ENCODE results near the gene MOG.

Gene MOG

DNA sequence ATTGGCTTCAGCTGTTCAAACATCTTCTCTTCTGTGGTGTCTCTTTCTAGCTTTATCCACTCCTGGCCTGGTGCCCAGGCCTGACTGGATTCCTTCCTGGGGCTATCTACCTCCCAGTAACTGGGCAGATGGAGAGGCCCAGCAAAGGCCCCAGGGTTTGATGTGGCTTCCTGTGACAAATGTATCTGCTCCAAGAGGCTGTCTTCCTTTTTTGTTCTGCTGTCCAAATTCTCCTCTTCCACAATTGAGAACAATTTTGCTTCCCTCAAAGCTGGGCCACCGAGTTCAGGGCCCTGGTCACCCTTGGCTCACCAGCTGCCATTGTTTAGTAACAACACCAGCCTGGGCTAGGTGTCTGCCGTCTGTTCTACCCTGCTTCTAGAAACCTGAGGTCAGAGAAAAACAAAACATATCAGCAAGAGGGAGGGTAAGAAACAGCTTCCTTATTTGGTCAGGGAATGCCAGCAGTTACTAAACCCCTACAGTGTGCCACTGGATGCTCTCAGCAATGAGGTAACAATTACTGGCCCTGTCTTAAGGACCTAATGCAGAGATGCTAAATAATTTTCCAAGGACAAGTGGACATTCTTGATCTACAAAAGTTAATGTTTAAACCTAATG, 20.2 kb downstream of the MOG start:
- no peak for DNase-seq

DNA sequence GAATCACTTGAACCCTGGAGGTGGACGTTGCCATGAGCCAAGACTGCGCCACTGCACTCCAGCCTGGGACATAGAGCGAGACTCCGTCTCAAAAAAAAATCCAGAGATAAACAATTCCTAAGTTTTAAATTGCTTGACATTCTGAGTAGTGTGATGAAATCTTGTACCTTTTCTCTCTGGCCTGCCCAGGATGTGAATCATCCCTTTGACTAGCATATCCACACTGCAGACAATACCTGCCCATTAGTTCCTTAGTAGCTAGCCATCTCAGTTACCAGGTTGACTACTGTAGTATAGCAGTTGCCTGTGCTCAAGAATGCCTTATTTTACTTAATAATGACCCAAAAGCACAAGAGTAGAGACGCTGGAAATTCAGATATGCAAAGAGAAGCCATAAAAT, 21.2 kb downstream of the MOG start:
- DNase-seq: no peak

DNA sequence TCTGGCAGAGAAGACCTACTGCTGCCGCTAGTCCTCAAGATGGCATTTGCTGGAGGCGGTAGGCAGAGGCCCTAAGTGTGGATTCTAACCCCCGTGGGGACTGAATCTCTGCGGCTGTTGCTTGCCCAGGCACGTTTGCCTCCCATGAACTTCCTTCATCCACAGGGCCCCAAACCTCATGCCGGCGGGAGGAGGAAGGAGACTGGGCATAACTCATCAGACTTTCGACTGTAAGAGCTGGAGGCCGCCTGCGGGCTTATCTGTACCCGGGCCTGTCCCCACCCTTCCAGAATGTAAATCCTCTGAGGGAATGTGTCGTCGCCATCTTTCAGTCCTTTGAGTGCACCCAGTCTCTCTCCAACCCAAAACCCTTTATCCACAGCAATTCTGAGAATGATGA, 23.1 kb downstream of the MOG start:
- no peak for DNase-seq

DNA sequence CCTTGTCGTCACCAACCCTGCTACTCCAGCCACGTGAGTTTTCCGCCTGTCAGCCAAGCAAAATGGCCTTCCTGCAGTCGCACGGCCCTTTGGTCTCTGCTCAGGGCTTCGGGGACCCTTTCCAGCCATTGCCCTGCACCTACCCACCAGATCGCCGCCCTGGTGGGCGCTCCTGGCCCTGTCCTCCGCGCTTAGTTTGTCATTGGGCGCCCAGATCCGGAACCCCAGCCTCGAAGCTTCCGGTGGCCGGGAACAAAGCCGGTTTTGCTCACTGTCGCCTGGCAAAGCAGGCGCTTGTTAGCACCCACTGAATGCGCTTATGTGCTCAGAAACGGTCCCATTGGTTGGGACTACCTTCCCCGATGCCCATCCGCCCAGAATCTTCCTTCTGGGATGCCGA, 23.5 kb downstream of the MOG start:
- DNase-seq: no peak

DNA sequence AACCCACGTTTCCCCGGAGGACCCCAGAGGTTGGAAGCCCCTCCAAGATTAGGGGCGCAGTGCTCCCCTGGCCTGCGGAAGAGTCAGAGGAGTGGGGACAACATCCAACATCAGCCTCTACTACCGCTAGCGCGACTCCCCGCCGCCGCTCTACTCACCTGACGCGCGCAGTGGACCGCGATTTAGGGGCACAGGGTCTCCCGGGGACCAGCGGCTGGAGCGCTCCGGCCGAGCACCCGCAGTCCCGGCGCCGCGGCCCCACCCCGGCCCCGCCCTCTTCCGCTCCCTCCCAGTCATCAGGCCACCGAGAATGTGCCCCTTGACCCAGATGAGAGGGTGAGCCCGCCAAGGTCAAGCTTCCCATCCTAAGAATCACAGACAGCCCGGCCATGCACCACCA, 24.0 kb downstream of the MOG start, which contains the start of gene ZFP57:
TSS of gene ZFP57 (minus strand) at position 249 of the 400 bp plus-strand sequence. CDS start 4,149 bp downstream, outside the sequence.
- no peak for DNase-seq

DNA sequence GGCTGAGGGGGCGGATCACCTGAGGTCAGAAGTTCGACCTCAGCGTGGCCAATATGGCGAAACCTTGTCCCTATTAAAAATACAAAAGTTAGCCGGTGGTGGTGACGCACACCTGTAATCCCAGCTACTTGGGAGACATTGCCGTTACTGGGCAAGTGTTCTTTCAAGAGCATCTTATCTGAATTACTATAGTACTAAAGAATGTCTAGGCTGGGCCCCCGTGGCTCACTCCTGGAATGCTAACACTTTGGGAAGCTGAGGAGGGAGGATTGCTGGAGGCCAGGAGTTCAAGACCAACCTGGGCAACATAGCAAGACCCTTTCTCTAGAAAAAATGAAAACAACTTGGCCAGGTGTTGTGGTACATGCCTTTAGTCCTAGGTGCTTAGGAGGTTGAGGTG, 24.9 kb downstream of the MOG start:
- DNase-seq: no peak

DNA sequence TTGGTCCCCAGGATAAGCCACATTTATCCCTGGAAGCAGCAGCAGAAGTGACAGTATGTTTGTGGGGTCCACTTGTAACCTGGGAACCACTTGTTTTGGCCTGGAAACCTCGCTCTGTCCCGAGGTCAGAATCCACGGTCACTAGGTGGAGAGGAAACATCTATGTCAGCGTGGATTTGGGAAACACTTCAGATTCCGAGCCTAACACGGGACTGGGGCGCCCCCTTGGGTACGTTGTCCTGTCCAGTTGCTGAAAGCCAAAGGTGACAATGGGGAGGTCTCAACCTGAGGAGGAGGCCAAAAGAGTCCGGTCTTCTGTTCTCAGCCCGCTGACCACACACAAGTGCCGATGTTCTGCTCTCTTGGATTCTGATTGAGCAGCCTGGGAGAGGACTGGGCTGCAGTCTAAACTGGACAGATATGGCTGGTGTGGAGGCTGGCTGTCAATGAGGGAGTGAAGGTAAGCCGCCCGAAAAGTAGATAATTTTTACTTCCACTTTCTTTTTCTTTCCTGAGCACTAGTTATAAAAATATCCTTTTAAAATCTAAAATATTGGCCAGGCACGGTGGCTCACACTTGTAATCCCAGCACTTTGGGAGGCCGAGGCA, 28.9 kb downstream of the MOG start:
- no peak for DNase-seq

DNA sequence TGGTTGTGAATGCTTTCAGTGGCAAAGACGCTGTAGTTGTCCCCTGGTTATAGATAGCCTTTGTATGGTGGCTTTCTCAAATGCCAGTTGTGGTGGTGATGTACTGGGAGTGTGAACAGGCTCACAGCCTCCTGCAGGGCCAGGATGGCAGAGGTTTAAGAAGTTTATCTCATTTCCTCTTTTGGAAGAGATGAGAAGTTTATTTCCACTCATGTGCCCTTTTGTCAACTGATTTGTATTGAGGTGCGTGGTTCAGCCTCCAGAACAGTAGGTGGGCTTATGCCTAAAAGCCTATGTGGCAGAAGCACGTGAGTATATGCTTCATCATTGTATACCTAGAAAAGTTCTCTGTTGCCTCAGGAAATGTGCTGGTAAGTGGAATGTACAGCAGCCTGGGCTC, 37.7 kb downstream of the MOG start:
- DNase-seq: no peak

DNA sequence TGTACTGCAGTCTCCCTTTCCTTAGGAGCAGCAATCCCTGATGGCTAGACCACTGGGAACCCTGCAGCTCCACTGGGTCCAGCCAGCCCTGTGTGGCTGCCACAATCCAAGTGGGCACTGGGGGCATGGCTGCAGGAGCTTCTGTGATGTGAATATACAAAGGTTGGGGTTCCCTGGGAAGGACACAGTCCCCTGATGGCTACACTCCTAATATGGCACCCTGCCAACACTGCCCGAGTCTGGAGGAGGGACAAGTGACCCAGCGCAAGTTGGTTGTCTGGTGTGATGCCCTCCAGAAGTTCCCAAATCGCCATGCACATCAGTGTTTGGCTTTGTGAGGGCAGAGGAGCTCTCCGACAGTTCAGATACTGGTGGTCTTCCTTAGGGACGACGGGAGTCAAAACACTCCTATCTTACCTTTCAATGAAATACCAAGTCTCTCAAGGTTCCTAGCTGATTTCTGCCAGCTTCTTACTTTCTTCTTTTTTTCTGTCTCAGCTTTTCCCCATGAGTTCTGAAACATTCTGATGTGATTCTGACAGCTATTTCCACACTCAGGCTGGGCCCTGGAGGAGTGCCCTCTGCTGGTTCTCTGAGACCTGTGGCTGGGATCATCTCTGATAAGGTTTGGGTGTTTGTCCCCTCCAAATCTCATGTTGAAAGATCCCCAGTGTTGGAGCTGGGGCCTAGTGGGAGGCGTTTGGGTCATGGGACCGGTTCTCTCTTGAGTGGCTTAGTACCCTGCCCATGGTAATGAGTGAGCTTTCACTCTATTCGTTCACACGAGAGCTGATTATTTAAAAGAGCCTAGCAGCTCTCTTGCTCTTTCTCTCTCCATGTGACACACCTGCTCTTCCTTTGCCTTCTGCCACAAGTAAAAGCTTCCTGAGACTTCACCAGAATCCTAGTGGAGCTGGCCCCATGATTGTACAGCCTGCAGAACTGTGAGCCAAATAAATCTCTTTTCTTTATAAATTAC, 39.5 kb downstream of the MOG start:
- no peak for DNase-seq

DNA sequence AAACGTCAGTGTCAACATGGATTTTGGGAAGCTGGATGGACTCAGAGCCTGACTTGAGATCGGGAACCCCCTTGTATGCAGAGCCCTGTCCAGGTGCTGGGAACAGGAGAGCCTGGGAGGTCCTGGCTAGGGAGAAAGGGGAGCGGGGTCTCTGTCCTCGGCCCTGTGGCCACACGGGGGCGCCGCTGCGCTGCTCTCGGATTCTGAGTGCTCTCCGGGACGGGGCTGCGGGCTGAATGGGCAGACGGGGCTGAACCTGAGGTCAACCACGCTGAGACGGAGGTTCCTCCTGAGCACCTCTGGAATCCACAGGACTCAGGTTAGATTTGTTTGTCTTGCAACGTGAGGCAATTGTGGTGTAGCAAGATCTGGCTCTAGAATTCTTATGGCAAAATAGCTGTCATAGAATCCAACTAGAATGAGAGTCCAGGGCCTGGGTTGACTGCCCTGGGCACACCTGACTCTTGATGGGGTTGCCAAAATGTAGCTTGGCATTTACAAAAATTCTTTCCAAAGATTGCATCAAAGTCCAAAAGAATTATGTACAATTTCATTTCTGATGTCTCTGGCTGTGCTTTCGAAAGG, 45.7 kb downstream of the MOG start:
- DNase-seq: no peak

DNA sequence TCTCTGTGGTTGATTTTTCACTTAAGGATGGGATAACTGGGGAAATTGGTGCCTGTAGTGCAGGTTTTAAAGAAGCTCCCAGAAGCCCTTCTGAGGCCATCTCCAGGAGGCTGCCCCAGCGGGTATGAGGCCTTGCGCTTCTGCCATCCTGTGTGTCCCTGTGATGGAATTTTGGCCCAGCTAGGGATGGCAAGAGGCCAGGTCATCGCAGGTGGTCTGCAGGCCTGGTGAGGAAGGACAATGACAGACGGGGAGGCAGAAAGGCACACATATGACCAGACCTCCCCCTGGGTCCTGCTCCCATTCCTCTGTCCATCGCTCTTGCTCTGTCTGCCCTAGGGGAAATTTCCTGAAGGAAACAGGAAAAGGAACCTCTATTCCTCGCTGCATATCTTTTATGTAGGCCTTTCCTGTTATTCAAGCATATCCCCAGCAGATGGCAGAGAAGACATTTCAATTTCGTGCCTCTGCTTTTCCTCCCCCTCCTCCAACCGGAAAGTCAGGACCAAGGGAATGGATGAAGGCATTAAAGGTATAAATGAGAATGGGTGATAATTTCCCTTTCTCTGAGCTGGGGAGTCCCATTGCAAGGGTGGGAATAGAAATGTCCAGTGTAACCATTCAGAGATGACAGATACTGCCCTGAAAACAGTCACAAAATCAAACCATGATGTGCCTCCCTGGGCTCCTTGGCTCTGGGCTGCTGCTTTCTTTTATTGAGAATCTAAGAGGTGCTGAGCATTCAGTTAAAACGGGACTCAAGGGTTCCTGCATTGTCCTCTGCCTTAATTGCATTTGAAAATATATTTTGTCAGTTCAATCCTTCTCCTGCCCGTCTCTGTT, 48.7 kb downstream of the MOG start:
- DNase-seq: peak; percentile 44

DNA sequence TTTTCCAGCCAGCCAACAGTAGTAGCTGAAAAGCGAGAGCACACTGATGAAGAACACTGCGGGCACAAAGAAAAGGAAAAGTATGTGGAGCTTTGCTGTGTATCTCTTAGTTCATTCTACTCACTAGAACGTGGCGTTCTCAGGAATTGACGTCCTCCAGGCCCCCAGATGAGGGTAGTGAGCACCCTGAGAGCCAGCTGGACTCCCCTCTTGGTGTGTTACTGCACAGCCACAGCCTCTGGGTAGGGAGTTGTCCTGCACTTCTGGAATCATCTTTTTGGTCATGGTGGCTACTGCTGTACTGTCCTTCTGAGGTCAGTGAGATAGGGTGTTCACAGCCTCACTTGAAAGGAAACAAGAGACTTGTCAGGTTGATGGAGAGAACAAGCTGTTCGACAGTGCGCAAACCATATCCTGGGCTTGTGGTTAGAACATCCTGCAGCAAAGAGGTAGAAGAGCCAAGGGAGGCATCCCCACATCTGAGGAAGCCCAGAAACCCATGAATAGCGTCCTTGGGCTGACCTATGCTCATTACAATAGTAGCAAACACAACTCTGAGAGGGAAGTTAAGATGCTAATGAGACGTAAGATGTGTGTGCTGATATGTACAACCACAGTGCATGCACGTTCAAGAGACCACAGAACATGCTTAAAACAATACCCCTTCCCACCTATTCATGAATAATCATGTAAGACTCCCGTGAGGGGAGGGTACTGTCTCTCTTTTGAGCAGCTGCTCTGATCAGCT, 51.7 kb downstream of the MOG start:
- DNase-seq: no peak

DNA sequence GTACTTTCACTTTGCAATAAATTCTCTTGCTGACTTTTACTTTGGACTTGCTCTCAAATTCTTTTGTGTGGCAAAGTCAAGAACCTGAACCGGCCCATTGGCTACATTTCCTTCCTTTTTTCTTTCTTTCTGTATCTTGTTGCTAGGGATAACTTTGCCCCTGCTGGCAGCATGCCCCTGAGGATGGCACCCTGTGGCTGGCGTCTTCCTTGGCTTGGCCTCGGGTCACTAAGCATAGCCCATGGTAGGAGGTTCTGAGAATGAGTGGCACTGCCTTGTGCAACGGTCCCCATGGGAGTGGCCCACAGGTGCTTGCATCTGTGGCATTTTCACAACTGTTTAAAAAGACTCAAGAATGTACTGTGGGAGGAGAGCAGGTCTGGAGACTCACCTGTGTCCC, 52.3 kb downstream of the MOG start:
- DNase-seq: no peak

DNA sequence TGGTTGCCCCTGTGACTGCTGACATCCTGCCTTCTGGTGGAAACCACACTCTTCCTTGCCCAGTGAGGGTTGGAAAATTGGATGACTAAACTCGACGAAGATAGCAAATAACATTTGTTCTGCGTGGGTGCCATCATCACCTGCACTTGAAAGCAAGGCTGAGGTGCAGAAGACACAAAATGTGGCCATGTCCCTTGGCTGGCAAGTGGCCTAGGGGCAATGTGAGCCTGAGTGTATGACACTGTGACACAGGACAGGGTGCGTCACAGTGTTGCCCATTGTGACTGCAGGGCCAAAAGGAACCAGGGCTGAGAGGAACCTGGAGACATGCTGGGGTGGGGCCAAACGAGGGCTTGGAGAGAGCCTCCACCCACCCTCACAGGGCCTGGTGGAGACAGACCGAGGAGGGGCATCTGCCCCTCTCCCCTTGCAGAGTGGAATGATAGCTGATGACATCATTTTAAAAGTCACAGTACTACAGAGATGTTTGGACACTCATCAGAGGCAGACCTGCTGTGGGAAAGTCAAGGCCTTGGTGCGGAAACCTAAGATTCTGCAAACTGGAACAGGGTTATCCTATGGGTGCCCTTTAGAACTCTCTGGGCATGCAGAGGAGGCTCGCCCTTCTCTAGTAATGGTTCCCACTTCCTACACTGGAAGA, 53.5 kb downstream of the MOG start:
- DNase-seq: no peak

DNA sequence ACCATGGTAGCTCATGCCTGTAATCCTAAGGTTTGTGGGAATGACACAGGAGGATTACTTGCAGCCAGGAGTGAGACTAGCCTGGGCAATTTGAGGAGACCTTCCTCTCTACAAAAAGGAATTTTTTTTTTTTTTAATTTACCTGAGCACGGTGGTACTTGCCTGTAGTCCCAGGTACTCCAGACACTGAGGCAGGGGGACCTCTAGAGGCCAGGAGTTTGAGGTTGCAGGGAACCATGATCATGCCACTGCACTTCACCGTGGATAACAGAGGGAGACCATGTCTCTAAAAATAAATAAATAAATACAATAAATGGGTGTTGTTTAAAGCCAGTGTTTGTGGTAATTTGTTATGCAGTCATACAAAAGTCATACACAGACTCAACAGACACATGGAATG, 64.0 kb downstream of the MOG start:
- no peak for DNase-seq

Data from NCI-H2227 treated with DMSO at 0.1 percent for 48 hours (cell line).